Gastroesophageal sphincter (tissue), 3 donors: Measurements from ENCODE around the gene CPLX4.

Experiments
- POLR2A ChIP-seq, 2 donors: fragments of 450-650 bp; IDR thresholded peaks; one replicate each; pipeline ENCODE4 v1.6.1; 2017; ENCODE audit warnings: antibody characterized with exemption in 2 of 2, mild to moderate bottlenecking in 2 of 2, moderate library complexity in 1 of 2
- TF ChIP-seq, protein P1 (sequence below), 4 experiments: fragments of 200-600 bp in 2 of 4; fragments of 450-650 bp in 2 of 4; sonication (generic) in 1 of 4; IDR thresholded peaks; one replicate each; pipeline ENCODE4 v1.5.1; 2017 to 2019; ENCODE audit warnings: antibody characterized with exemption in 4 of 4, mild to moderate bottlenecking in 2 of 4, moderate library complexity in 2 of 4

DNA sequence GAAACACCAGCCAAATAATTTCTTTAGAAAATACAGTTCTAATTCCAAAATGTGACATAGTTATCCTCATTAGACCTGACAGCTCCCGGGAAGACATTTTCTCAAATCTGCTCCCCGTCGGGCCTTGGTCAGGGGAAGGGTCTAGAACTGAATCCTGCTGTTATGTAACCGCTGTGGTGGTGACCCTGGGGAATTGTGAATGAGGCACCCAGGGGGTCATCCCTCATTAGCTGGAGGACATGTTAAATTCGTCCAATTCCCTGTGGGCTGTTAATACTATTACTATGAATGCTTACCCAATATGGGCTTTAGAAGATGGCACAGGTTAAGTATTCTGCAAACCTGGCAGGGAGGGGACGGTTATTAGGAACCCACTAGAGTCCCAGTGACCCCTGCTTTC, 11.8 kb downstream of the CPLX4 start:
- no peak for TF ChIP-seq POLR2A (IDR thresholded peaks at IDR 0.05)
- TF ChIP-seq, protein P1, sequence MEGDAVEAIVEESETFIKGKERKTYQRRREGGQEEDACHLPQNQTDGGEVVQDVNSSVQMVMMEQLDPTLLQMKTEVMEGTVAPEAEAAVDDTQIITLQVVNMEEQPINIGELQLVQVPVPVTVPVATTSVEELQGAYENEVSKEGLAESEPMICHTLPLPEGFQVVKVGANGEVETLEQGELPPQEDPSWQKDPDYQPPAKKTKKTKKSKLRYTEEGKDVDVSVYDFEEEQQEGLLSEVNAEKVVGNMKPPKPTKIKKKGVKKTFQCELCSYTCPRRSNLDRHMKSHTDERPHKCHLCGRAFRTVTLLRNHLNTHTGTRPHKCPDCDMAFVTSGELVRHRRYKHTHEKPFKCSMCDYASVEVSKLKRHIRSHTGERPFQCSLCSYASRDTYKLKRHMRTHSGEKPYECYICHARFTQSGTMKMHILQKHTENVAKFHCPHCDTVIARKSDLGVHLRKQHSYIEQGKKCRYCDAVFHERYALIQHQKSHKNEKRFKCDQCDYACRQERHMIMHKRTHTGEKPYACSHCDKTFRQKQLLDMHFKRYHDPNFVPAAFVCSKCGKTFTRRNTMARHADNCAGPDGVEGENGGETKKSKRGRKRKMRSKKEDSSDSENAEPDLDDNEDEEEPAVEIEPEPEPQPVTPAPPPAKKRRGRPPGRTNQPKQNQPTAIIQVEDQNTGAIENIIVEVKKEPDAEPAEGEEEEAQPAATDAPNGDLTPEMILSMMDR (IDR thresholded peaks at IDR 0.05) = no peak
